Fibroblast of mammary gland (primary cell): ENCODE results near the gene PPP6R3.

Experiments used
- DNase-seq: peaks from one replicate; pipeline ENCODE4 v3.0.0-alpha.2; 2010; ENCODE audit warnings: low read depth
- H3K4me3 ChIP-seq: 2 replicates; pipeline ENCODE4 v1.5.1; 2011; ENCODE audit warnings: low read depth, mild to moderate bottlenecking, low read length, moderate library complexity; ENCODE audit not compliant: control insufficient read depth
- CTCF ChIP-seq: conservative IDR thresholded peaks from 2 replicates; pipeline ENCODE4 v1.5.1; 2011; ENCODE audit warnings: low read depth, low read length, inconsistent platforms; ENCODE audit not compliant: control insufficient read depth, insufficient read depth

PPP6R3 gene

GRCh38 chr11:68661697-68662603, 201.4 kb downstream of the PPP6R3 start:
- H3K4me3 ChIP-seq = no peak overlapping the region
- DNase-seq = peak; percentile 53
- no peak for TF ChIP-seq CTCF

GRCh38 chr11:68663482-68664010, 203.0 kb downstream of the PPP6R3 start:
- no peak overlapping the region for H3K4me3 ChIP-seq
- no peak for TF ChIP-seq CTCF
- DNase-seq = no peak

GRCh38 chr11:68664141-68664540, 203.6 kb downstream of the PPP6R3 start:
- TF ChIP-seq CTCF = no peak
- no peak for DNase-seq
- H3K4me3 ChIP-seq = no peak overlapping the region

GRCh38 chr11:68664906-68665305, 204.4 kb downstream of the PPP6R3 start:
- H3K4me3 ChIP-seq = no peak overlapping the region
- DNase-seq = no peak
- TF ChIP-seq CTCF = no peak
